Thyroid gland (tissue), 4 donors: ENCODE data around the gene MAPK6. TPM values are rescaled to one million over a fixed set of nuclear protein-coding genes. Genes with fewer than 3 reads are reported as not detected.

ENCODE experiments used
- DNase-seq, 2 donors: peaks; one replicate each; pipeline ENCODE4 v3.0.0-alpha.2; 2019
- H3K27ac ChIP-seq, 3 donors: fragments of 200-600 bp; sonication (generic); 1 replicate in 2 of 3; 2 replicates in 1 of 3; pipeline ENCODE4 v1.5.1; 2016 to 2019; ENCODE audit warnings: mild to moderate bottlenecking in 1 of 3, moderate library complexity in 1 of 3
- H3K27me3 ChIP-seq: fragments of 200-600 bp; sonication (generic); one replicate; pipeline ENCODE4 v1.5.1; 2019
- H3K36me3 ChIP-seq, 2 donors: fragments of 200-600 bp; sonication (generic); one replicate each; pipeline ENCODE4 v1.5.1; 2016 to 2019
- H3K4me1 ChIP-seq, 2 donors: fragments of 200-600 bp; sonication (generic); one replicate each; pipeline ENCODE4 v1.5.1; 2017 to 2019
- H3K4me3 ChIP-seq, 3 donors: fragments of 200-600 bp; sonication (generic); replicated peaks in 1 of 3; 1 replicate in 2 of 3; 2 replicates in 1 of 3; pipeline ENCODE4 v1.5.1; 2016; ENCODE audit warnings: mild to moderate bottlenecking in 1 of 3
- H3K9me3 ChIP-seq: fragments of 200-600 bp; sonication (generic); one replicate; pipeline ENCODE4 v1.5.1; 2017
- POLR2A ChIP-seq, 2 donors: fragments of 450-650 bp; IDR thresholded peaks; one replicate each; pipeline ENCODE4 v1.6.1; 2017; ENCODE audit warnings: antibody characterized with exemption in 2 of 2, mild to moderate bottlenecking in 2 of 2, moderate library complexity in 1 of 2
- WGBS, 2 donors: methylation state at CpG; one replicate each; pipeline ENCODE4 v1.1.5; 2017; 5-methylcytosine and 5-hydroxymethylcytosine counted together
- intact Hi-C: fragments of 100-400 bp; cut with DNase I; formaldehyde crosslinking; loops from one replicate; pipeline ENCODE4 v1.15.1; 2023
- total RNA-seq, 4 donors: library from RNA; depleted of rRNA; stranded (reverse); fragments of >200 nt; gene quantifications; one replicate each; pipeline ENCODE4 v1.2.3, GENCODE V29; 2016
- TF ChIP-seq, protein P1 (sequence below), 6 experiments: fragments of 200-600 bp in 3 of 6; fragments of 450-650 bp in 3 of 6; sonication (generic) in 3 of 6; IDR thresholded peaks; one replicate each; pipeline ENCODE4 v1.5.1; 2016 to 2019; ENCODE audit warnings: antibody characterized with exemption in 6 of 6, mild to moderate bottlenecking in 2 of 6, inconsistent platforms in 1 of 6, moderate library complexity in 1 of 6

Gene MAPK6
- total RNA-seq, 4 donors from 2014 or later: 27.3 to 61.3 (median 30.9) TPM

DNA sequence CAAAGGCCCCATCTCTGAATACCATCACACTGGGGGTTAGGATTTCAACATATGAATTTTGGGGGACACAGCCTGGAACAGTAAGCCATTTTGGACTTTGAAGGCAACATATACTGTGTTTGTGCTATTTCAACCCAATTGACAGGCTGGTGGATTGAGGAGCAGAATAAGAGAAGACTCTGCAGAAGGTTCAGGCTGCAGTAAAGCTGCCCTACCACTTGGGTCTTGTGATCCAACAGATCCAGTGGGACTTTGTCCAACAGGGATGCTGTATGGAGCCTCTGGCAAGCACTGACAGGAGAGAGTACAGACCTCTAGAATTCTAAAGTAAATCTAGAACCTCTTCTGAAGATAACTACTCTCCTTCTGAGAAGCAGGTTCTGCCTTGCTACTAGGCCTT, 94.7 kb downstream of the MAPK6 start:
- no peak for DNase-seq
- no peaks in the 10 kb centered on the region for H3K27me3 ChIP-seq
- TF ChIP-seq, protein P1, sequence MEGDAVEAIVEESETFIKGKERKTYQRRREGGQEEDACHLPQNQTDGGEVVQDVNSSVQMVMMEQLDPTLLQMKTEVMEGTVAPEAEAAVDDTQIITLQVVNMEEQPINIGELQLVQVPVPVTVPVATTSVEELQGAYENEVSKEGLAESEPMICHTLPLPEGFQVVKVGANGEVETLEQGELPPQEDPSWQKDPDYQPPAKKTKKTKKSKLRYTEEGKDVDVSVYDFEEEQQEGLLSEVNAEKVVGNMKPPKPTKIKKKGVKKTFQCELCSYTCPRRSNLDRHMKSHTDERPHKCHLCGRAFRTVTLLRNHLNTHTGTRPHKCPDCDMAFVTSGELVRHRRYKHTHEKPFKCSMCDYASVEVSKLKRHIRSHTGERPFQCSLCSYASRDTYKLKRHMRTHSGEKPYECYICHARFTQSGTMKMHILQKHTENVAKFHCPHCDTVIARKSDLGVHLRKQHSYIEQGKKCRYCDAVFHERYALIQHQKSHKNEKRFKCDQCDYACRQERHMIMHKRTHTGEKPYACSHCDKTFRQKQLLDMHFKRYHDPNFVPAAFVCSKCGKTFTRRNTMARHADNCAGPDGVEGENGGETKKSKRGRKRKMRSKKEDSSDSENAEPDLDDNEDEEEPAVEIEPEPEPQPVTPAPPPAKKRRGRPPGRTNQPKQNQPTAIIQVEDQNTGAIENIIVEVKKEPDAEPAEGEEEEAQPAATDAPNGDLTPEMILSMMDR (IDR thresholded peaks at IDR 0.05): no peak
- no peak for TF ChIP-seq POLR2A (IDR thresholded peaks at IDR 0.05)
- H3K9me3 ChIP-seq: no peaks in the 10 kb centered on the region
- H3K4me3 ChIP-seq: no peak overlapping the region
- no peak overlapping the region for H3K27ac ChIP-seq
- H3K4me1 ChIP-seq: peaks cover 8 to 10% of the 10 kb centered on the region in 2 donors
- no peaks in the 10 kb centered on the region for H3K36me3 ChIP-seq
- intact Hi-C loops: no loop called here

DNA sequence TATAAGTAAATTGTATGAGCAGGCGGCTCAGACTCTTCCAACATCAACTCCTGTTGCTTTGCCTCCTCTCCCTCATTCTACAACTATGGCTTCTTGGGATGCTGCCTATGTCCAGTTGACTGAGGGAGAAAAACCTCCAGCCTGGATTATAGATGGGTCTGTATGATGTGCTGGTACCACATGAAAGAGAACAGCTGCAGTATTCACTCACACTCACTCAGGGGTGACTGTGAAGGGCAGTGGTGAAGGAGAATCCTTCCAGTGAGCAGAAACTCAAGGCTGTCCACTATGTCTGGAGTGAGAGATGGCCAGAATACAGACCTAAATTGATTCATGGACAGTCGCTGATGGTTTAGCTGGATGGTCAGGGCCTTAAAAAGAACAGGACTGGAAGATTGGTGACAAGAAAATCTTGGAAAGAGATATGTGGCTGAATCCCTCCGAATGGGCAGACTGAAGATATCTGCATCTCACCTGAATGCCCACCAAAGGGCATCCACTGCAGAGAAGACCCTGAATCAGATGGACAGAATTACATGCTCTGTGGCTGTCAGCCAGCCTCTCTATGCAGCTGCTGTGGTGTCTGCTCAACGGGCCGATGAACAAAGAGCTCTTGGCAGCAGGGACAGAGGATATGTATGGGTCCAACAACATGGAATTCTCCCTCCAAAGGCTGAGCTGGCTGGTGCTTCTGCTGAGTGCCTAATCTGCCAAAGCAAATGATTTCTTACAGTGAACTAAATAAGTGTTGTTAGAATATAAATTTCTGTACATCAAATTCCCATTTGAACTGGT, 95.4 kb downstream of the MAPK6 start:
- Histone ChIP-seq H3K27me3 (no peaks in the 10 kb centered on the region), H3K36me3 (no peaks in the 10 kb centered on the region), H3K4me1 (peaks cover 8 to 10% of the 10 kb centered on the region in 2 donors), H3K27ac (no peak overlapping the region), H3K9me3 (no peaks in the 10 kb centered on the region), H3K4me3 (no peak overlapping the region)
- TF ChIP-seq, protein P1 (IDR thresholded peaks at IDR 0.05): no peak
- TF ChIP-seq POLR2A (IDR thresholded peaks at IDR 0.05): no peak
- intact Hi-C loops: no loop called here
- DNase-seq: no peak
- WGBS, 2 donors: 55 to 64% methylated on average over 5 of the region's 5 CpGs

- TF ChIP-seq, protein P1 (IDR thresholded peaks at IDR 0.05): no peak
- TF ChIP-seq POLR2A (IDR thresholded peaks at IDR 0.05): no peak
- WGBS, 2 donors: 75% methylated on average over 9 of the region's 9 CpGs
- H3K27ac ChIP-seq: no peak overlapping the region
- no peaks in the 10 kb centered on the region for H3K36me3 ChIP-seq
- peaks cover 8 to 10% of the 10 kb centered on the region in 2 donors for H3K4me1 ChIP-seq
- H3K27me3 ChIP-seq: no peaks in the 10 kb centered on the region
- H3K4me3 ChIP-seq: no peak overlapping the region
- DNase-seq: no peak
- no peaks in the 10 kb centered on the region for H3K9me3 ChIP-seq
- intact Hi-C loops: no loop called here
Observed at GRCh38 chr15:52115598-52116427, 96.8 kb downstream of the MAPK6 start.

Other genes starting within 250 kb of the MAPK6 start
- gene TMOD3, start 189.6 kb upstream of the MAPK6 start, total RNA-seq: 10 to 100 TPM; 24.3 to 42.7 (median 30.9) TPM
- 10 to 100 TPM; 13.2 to 26.9 (median 19.5) TPM for gene LEO1, start 47.4 kb upstream of the MAPK6 start, total RNA-seq
- under 1 TPM in 1 of 4 donors, not detected in 3; 0.58 TPM for gene BCL2L10, start 93.6 kb downstream of the MAPK6 start, total RNA-seq
- gene GNB5, start 172.2 kb downstream of the MAPK6 start, total RNA-seq: 10 to 100 TPM; 49.6 to 62.1 (median 54.4) TPM